A549 (cell line): ENCODE results near the gene SPATA2L.

Source experiments
- CHD2 ChIP-seq: fragments of 150-350 bp; IDR thresholded peaks from 2 replicates; pipeline ENCODE4 v1.6.1; 2014; ENCODE audit warnings: low read length; ENCODE audit not compliant: partially characterized antibody
- CTCF ChIP-seq: fragments of >200 bp; sonication (Bioruptor Twin); formaldehyde crosslinking; IDR thresholded peaks from 3 replicates; pipeline ENCODE4 v1.5.1; 2016
- MAX ChIP-seq: IDR thresholded peaks from 2 replicates; pipeline ENCODE4 v1.6.1; 2012
- POLR2A ChIP-seq: IDR thresholded peaks from 2 replicates; pipeline ENCODE4 v1.6.1; 2012; ENCODE audit warnings: mild to moderate bottlenecking, low read length
- RNF2 ChIP-seq: fragments of 200-600 bp; sonication (generic); IDR thresholded peaks from 2 replicates; pipeline ENCODE4 v1.6.1; 2016; ENCODE audit warnings: low read depth, mild to moderate bottlenecking, antibody characterized with exemption, moderate library complexity, borderline replicate concordance
- SMC3 ChIP-seq: fragments of >200 bp; sonication (Bioruptor Twin); formaldehyde crosslinking; IDR thresholded peaks from 3 replicates; pipeline ENCODE4 v1.6.1; 2018; ENCODE audit warnings: inconsistent platforms
- ZSCAN20 ChIP-seq: fragments of 250-450 bp; sonication (Bioruptor Pico); IDR thresholded peaks from 2 replicates; pipeline ENCODE4 v1.8.0; 2022; ENCODE audit warnings: mild to moderate bottlenecking, moderate library complexity
- TF ChIP-seq, protein P1 (sequence below): fragments of 150-350 bp; IDR thresholded peaks from 2 replicates; pipeline ENCODE4 v1.6.1; 2014; ENCODE audit warnings: low read depth, mild to moderate bottlenecking, low read length

DNA sequence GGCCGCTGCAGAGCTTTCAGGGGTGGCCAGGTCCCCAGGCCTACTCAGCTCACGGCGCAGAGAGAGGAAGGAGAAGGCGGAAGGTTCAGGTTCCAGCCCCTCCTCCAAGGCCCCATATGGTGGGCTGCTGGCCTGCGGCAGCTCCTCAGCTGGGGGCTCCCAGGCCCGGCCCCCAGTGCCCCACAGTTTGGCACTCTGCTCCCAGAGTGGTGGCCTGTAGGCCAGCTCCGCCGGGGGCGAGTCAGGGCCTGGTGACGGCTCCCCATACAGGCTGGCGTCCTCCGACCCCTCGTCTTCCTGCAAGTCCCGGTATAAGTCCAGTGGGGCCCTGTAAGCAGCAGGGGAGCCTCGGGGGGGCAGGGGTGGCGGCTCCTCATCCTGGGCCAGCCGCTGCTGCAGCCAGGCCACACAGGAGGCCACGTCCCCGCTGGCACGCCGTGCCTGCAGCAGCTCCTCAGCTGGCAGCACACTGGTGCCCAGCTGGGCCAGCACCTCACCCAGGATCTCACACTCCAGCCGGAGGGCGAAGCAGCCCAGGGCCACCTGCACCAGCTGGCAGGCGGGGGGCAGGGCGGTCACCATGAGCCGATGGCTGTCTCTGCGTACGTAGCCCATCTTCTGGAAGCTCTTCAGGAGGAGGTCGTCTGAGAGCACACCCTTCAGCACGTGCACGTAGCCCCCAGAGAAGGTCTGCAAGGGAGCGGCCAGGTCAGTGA lies 3.7 kb downstream of the SPATA2L start:
- no peak for TF ChIP-seq CHD2
- no peak for TF ChIP-seq CTCF
- no peak for TF ChIP-seq RNF2
- no peak for TF ChIP-seq MAX
- no peak for TF ChIP-seq POLR2A
- no peak for TF ChIP-seq ZSCAN20 (CRISPR knock-in tag)
- TF ChIP-seq, protein P1, sequence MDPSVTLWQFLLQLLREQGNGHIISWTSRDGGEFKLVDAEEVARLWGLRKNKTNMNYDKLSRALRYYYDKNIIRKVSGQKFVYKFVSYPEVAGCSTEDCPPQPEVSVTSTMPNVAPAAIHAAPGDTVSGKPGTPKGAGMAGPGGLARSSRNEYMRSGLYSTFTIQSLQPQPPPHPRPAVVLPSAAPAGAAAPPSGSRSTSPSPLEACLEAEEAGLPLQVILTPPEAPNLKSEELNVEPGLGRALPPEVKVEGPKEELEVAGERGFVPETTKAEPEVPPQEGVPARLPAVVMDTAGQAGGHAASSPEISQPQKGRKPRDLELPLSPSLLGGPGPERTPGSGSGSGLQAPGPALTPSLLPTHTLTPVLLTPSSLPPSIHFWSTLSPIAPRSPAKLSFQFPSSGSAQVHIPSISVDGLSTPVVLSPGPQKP = no peak
- TF ChIP-seq SMC3 = no peak
